OCI-LY7 (cell line): Measurements from ENCODE around the gene UBE2C.

Experiments used
- EZH2phosphoT487 ChIP-seq: fragments of 200-600 bp; sonication (generic); IDR thresholded peaks from 2 replicates; pipeline ENCODE4 v1.6.1; 2018; ENCODE audit warnings: low read depth, borderline replicate concordance, mild to moderate bottlenecking, mixed run types, antibody characterized with exemption, low read length, moderate library complexity, mixed read lengths
- TF ChIP-seq, protein P1 (sequence below): fragments of 200-600 bp; sonication (generic); conservative IDR thresholded peaks from 2 replicates; pipeline ENCODE4 v1.5.1; 2014; ENCODE audit warnings: mild to moderate bottlenecking, antibody characterized with exemption, low read length, moderate library complexity, mixed read lengths

GRCh38 chr20:45848421-45848820, 36.0 kb downstream of the UBE2C start:
- TF ChIP-seq, protein P1, sequence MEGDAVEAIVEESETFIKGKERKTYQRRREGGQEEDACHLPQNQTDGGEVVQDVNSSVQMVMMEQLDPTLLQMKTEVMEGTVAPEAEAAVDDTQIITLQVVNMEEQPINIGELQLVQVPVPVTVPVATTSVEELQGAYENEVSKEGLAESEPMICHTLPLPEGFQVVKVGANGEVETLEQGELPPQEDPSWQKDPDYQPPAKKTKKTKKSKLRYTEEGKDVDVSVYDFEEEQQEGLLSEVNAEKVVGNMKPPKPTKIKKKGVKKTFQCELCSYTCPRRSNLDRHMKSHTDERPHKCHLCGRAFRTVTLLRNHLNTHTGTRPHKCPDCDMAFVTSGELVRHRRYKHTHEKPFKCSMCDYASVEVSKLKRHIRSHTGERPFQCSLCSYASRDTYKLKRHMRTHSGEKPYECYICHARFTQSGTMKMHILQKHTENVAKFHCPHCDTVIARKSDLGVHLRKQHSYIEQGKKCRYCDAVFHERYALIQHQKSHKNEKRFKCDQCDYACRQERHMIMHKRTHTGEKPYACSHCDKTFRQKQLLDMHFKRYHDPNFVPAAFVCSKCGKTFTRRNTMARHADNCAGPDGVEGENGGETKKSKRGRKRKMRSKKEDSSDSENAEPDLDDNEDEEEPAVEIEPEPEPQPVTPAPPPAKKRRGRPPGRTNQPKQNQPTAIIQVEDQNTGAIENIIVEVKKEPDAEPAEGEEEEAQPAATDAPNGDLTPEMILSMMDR: no peak
- TF ChIP-seq EZH2phosphoT487: no peak
